Cardiac muscle cell (in vitro differentiated cells and primary cell): ENCODE results near the gene KLHDC4. TPM values are rescaled to one million over a fixed set of nuclear protein-coding genes. Genes with fewer than 3 reads are reported as not detected.
A peak's percentile ranks its signal among the peaks of the same experiment; 100 is the strongest.

ENCODE experiments used
- DNase-seq, 2 donors: peaks; one replicate each; pipeline versions ENCODE4 v3.0.0 to v3.0.0-alpha.2; 2010 to 2017; ENCODE audit warnings: low read depth in 1 of 2, low spot score in 1 of 2
- H3K27ac ChIP-seq: fragments of 200-600 bp; sonication (generic); 2 replicates; pipeline ENCODE4 v1.5.1; 2016
- H3K27me3 ChIP-seq: fragments of 200-600 bp; sonication (generic); 2 replicates; pipeline ENCODE4 v1.6.0; 2016; ENCODE audit warnings: control low read depth
- H3K36me3 ChIP-seq: fragments of 200-600 bp; sonication (generic); 2 replicates; pipeline ENCODE4 v1.5.1; 2016; ENCODE audit warnings: control low read depth
- H3K4me1 ChIP-seq: fragments of 200-600 bp; sonication (generic); 2 replicates; pipeline ENCODE4 v1.8.1; 2017; ENCODE audit warnings: low read depth, mild to moderate bottlenecking, mixed run types
- H3K4me3 ChIP-seq: fragments of 200-600 bp; sonication (generic); 2 replicates; pipeline ENCODE4 v1.5.1; 2016; ENCODE audit warnings: mild to moderate bottlenecking
- H3K9me3 ChIP-seq: fragments of 200-600 bp; sonication (generic); 2 replicates; pipeline ENCODE4 v1.5.1; 2017; ENCODE audit warnings: low read depth, mild to moderate bottlenecking, control low read depth
- CTCF ChIP-seq: IDR thresholded peaks from 2 replicates; pipeline ENCODE4 v1.5.1; 2012; ENCODE audit warnings: low read depth, mild to moderate bottlenecking, low read length
- polyA plus RNA-seq: library from polyadenylated mRNA; unstranded; fragments of >200 nt; fragmentation: Nextera tagmentation; extraction: Ambion mirVana; gene quantifications from 2 replicates; pipeline ENCODE4 v1.2.1, GENCODE V29; 2016
- total RNA-seq: library from RNA; depleted of rRNA; stranded (reverse); fragments of >200 nt; gene quantifications from 2 replicates; pipeline ENCODE4 v1.2.3, GENCODE V29; 2016

The KLHDC4 gene
- total and polyA plus RNA-seq, 2 experiments from 2014 or later, result 13.7 to 18.0 TPM

- peak overlapping the region; percentile 67 for H3K4me3 ChIP-seq
- H3K27ac ChIP-seq, result no peak overlapping the region
- peaks cover 4% of the 10 kb centered on the region for H3K36me3 ChIP-seq
- no peaks in the 10 kb centered on the region for H3K9me3 ChIP-seq
- DNase-seq, result no peak
- H3K4me1 ChIP-seq, result peaks cover 8% of the 10 kb centered on the region
- no peak for TF ChIP-seq CTCF
- no peaks in the 10 kb centered on the region for H3K27me3 ChIP-seq
Observed at GRCh38 chr16:87764600-87765472, 950 bp downstream of the KLHDC4 start.

- TF ChIP-seq CTCF, result no peak
- no peak overlapping the region for H3K27ac ChIP-seq
- DNase-seq, result no peak
- no peaks in the 10 kb centered on the region for H3K9me3 ChIP-seq
- no peak overlapping the region for H3K4me3 ChIP-seq
- peaks cover 4% of the 10 kb centered on the region for H3K36me3 ChIP-seq
- H3K27me3 ChIP-seq, result no peaks in the 10 kb centered on the region
- H3K4me1 ChIP-seq, result peaks cover 8% of the 10 kb centered on the region
Observed at GRCh38 chr16:87762620-87763019, 3.2 kb downstream of the KLHDC4 start.

- peaks cover 8% of the 10 kb centered on the region for H3K4me1 ChIP-seq
- no peaks in the 10 kb centered on the region for H3K27me3 ChIP-seq
- TF ChIP-seq CTCF, result no peak
- H3K27ac ChIP-seq, result no peak overlapping the region
- H3K9me3 ChIP-seq, result no peaks in the 10 kb centered on the region
- peak in 1 of 2 donors; percentile 42 for DNase-seq
- H3K36me3 ChIP-seq, result peaks cover 5% of the 10 kb centered on the region
- no peak overlapping the region for H3K4me3 ChIP-seq
Observed at GRCh38 chr16:87762071-87762571, 3.7 kb downstream of the KLHDC4 start.

GRCh38 chr16:87761060-87761459, 4.7 kb downstream of the KLHDC4 start:
- Histone ChIP-seq H3K9me3 (no peaks in the 10 kb centered on the region), H3K27me3 (no peaks in the 10 kb centered on the region), H3K27ac (no peak overlapping the region), H3K36me3 (peaks cover 7% of the 10 kb centered on the region), H3K4me1 (peaks cover 8% of the 10 kb centered on the region), H3K4me3 (no peak overlapping the region)
- DNase-seq, result no peak
- no peak for TF ChIP-seq CTCF

GRCh38 chr16:87757841-87758426, 7.9 kb downstream of the KLHDC4 start:
- Histone ChIP-seq H3K4me3 (no peak overlapping the region), H3K9me3 (no peaks in the 10 kb centered on the region), H3K36me3 (peaks cover 21% of the 10 kb centered on the region), H3K27me3 (no peaks in the 10 kb centered on the region), H3K27ac (no peak overlapping the region), H3K4me1 (peaks cover 3% of the 10 kb centered on the region)
- no peak for TF ChIP-seq CTCF
- no peak for DNase-seq
